ENCODE results near the gene EDNRA. TPM values are rescaled to one million over a fixed set of nuclear protein-coding genes. Genes with fewer than 3 reads are reported as not detected.

EDNRA gene
- polyA plus RNA-seq, 1 of the 3 experiments (the other 2 are of a cell fraction), result 1.2 TPM

DNA sequence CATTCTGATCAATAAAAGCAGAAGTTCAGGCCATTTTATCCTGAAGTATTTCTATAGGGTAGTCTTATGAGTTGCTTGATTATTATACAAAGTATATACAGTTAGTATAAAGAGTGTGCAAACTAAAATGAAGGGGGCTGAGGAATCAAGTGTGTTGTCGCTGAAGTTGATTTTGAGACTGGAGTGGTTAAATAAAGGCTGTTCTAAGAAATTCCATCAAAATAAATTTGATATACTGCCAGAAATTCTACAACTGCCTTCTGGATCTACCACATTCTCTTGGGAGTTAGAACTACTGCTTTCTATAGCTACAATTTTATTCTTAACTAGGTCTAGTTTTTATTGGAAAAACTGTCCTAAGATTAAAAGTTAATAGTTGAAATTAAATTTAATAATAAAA, 12.4 kb downstream of the EDNRA start:
- Histone ChIP-seq H4K20me1 (ENCODE audit: insufficient read depth) (no peaks in the 10 kb centered on the region), H3K27ac (ENCODE audit: low read depth in 2 of 2, low read length in 1 of 2) (peak overlapping the region in 1 of 2 experiments; percentile 67; a peak in 1 of 4 replicates), H3K36me3 (replicated peaks in 1 of 2; ENCODE audit: control insufficient read depth in 1 of 2, insufficient read depth in 2 of 2, low read length in 1 of 2) (no peaks in the 10 kb centered on the region), H3K4me1 (ENCODE audit: control insufficient read depth in 1 of 2, insufficient read depth in 2 of 2, low read depth in 1 of 2, low read length in 1 of 2) (peaks cover 5 to 10% of the 10 kb centered on the region in 2 experiments; a peak in 3 of 4 replicates), H3K9me3 (no peaks in the 10 kb centered on the region), H3K4me3 (ENCODE audit: low read depth in 2 of 2, low read length in 1 of 2) (no peak overlapping the region), H3F3A (replicated peaks; ENCODE audit: insufficient read depth) (peaks cover 9% of the 10 kb centered on the region), H3K9ac (no peak overlapping the region), H3K27me3 (ENCODE audit: insufficient read depth) (no peaks in the 10 kb centered on the region), H3K4me2 (no peak overlapping the region), H3K79me2 (ENCODE audit: insufficient read depth) (no peaks in the 10 kb centered on the region), H3K9me2 (no peaks in the 10 kb centered on the region), H2AFZ (ENCODE audit: low read depth) (no peak overlapping the region)
- POLR2A ChIA-PET, result no interaction called here
- no peak for DNase-seq
- 100% methylated on average over 1 of the region's 1 CpG for WGBS (ENCODE audit: low lambda C conversion rate)
- no peak for TF ChIP-seq FOXM1 (IDR thresholded peaks at IDR 0.05; ENCODE audit: low read depth)
- TF ChIP-seq TEAD4 (IDR thresholded peaks at IDR 0.05; ENCODE audit: borderline replicate concordance, insufficient read depth), result no peak
- TF ChIP-seq, protein P1, sequence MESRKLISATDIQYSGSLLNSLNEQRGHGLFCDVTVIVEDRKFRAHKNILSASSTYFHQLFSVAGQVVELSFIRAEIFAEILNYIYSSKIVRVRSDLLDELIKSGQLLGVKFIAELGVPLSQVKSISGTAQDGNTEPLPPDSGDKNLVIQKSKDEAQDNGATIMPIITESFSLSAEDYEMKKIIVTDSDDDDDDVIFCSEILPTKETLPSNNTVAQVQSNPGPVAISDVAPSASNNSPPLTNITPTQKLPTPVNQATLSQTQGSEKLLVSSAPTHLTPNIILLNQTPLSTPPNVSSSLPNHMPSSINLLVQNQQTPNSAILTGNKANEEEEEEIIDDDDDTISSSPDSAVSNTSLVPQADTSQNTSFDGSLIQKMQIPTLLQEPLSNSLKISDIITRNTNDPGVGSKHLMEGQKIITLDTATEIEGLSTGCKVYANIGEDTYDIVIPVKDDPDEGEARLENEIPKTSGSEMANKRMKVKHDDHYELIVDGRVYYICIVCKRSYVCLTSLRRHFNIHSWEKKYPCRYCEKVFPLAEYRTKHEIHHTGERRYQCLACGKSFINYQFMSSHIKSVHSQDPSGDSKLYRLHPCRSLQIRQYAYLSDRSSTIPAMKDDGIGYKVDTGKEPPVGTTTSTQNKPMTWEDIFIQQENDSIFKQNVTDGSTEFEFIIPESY (IDR thresholded peaks at IDR 0.05; ENCODE audit: borderline replicate concordance, low read depth), result no peak
- no peak for TF ChIP-seq MEF2A (IDR thresholded peaks at IDR 0.05; ENCODE audit: borderline replicate concordance, low read depth)
- TF ChIP-seq GABPA (IDR thresholded peaks at IDR 0.05; ENCODE audit: low read depth), result no peak
- no peak for TF ChIP-seq GATA2 (CRISPR knock-in tag; IDR thresholded peaks at IDR 0.05)
- no peak for TF ChIP-seq TCF12 (IDR thresholded peaks at IDR 0.05)
- TF ChIP-seq, protein P2, sequence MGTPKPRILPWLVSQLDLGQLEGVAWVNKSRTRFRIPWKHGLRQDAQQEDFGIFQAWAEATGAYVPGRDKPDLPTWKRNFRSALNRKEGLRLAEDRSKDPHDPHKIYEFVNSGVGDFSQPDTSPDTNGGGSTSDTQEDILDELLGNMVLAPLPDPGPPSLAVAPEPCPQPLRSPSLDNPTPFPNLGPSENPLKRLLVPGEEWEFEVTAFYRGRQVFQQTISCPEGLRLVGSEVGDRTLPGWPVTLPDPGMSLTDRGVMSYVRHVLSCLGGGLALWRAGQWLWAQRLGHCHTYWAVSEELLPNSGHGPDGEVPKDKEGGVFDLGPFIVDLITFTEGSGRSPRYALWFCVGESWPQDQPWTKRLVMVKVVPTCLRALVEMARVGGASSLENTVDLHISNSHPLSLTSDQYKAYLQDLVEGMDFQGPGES (IDR thresholded peaks at IDR 0.05; ENCODE audit: low read depth, low read length), result no peak
- TF ChIP-seq, protein P3, sequence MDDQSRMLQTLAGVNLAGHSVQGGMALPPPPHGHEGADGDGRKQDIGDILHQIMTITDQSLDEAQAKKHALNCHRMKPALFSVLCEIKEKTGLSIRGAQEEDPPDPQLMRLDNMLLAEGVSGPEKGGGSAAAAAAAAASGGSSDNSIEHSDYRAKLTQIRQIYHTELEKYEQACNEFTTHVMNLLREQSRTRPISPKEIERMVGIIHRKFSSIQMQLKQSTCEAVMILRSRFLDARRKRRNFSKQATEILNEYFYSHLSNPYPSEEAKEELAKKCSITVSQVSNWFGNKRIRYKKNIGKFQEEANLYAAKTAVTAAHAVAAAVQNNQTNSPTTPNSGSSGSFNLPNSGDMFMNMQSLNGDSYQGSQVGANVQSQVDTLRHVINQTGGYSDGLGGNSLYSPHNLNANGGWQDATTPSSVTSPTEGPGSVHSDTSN (IDR thresholded peaks at IDR 0.05), result no peak
- TF ChIP-seq, protein P4, sequence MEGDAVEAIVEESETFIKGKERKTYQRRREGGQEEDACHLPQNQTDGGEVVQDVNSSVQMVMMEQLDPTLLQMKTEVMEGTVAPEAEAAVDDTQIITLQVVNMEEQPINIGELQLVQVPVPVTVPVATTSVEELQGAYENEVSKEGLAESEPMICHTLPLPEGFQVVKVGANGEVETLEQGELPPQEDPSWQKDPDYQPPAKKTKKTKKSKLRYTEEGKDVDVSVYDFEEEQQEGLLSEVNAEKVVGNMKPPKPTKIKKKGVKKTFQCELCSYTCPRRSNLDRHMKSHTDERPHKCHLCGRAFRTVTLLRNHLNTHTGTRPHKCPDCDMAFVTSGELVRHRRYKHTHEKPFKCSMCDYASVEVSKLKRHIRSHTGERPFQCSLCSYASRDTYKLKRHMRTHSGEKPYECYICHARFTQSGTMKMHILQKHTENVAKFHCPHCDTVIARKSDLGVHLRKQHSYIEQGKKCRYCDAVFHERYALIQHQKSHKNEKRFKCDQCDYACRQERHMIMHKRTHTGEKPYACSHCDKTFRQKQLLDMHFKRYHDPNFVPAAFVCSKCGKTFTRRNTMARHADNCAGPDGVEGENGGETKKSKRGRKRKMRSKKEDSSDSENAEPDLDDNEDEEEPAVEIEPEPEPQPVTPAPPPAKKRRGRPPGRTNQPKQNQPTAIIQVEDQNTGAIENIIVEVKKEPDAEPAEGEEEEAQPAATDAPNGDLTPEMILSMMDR (IDR thresholded peaks at IDR 0.05), result no peak
- TF ChIP-seq, protein P5, sequence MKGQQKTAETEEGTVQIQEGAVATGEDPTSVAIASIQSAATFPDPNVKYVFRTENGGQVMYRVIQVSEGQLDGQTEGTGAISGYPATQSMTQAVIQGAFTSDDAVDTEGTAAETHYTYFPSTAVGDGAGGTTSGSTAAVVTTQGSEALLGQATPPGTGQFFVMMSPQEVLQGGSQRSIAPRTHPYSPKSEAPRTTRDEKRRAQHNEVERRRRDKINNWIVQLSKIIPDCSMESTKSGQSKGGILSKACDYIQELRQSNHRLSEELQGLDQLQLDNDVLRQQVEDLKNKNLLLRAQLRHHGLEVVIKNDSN (IDR thresholded peaks at IDR 0.05; ENCODE audit: borderline replicate concordance, low read depth), result no peak
- TF ChIP-seq, protein P6, sequence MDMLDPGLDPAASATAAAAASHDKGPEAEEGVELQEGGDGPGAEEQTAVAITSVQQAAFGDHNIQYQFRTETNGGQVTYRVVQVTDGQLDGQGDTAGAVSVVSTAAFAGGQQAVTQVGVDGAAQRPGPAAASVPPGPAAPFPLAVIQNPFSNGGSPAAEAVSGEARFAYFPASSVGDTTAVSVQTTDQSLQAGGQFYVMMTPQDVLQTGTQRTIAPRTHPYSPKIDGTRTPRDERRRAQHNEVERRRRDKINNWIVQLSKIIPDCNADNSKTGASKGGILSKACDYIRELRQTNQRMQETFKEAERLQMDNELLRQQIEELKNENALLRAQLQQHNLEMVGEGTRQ (IDR thresholded peaks at IDR 0.05; ENCODE audit: borderline replicate concordance, low read depth, low read length), result no peak
- no peak for TF ChIP-seq FOSL2 (IDR thresholded peaks at IDR 0.05; ENCODE audit: borderline replicate concordance, low read depth)
- TF ChIP-seq ELF1 (IDR thresholded peaks at IDR 0.05), result no peak
- TF ChIP-seq POLR2AphosphoS5 (IDR thresholded peaks at IDR 0.05; ENCODE audit: low read depth, low read length), result no peak
- no peak for TF ChIP-seq MXI1 (IDR thresholded peaks at IDR 0.05; ENCODE audit: low read depth, low read length)
- TF ChIP-seq TAF1 (IDR thresholded peaks at IDR 0.05; ENCODE audit: borderline replicate concordance, low read depth, low read length), result no peak
- TF ChIP-seq YY1 (IDR thresholded peaks at IDR 0.05; ENCODE audit: low read depth), result no peak
- CTCF ChIA-PET, result interaction anchor here (0.6 kb wide), 1 partner anchor 189 kb away, joined by 3 read pairs; no protein-coding TSS in a partner anchor

Measured in SK-N-SH (cell line).